Glutamatergic neuron (in vitro differentiated cells): ENCODE results near the gene RRP15. TPM values are rescaled to one million over a fixed set of nuclear protein-coding genes. Genes with fewer than 3 reads are reported as not detected.

Experiments
- DNase-seq: peaks from one replicate; pipeline ENCODE4 v3.0.0; 2022
- H3K27ac Mint-ChIP-seq: one replicate; pipeline ENCODE4 v1.8.0; 2020; ENCODE audit warnings: mild to moderate bottlenecking, mixed read lengths, inconsistent platforms; ENCODE audit not compliant: unreplicated experiment
- H3K27me3 Mint-ChIP-seq: one replicate; pipeline ENCODE4 v1.8.0; 2020; ENCODE audit warnings: mild to moderate bottlenecking, moderate library complexity, mixed read lengths, inconsistent platforms; ENCODE audit not compliant: unreplicated experiment
- H3K36me3 Mint-ChIP-seq: one replicate; pipeline ENCODE4 v1.8.0; 2020; ENCODE audit warnings: mild to moderate bottlenecking, mixed read lengths, inconsistent platforms; ENCODE audit not compliant: unreplicated experiment
- H3K4me1 Mint-ChIP-seq: one replicate; pipeline ENCODE4 v1.8.0; 2020; ENCODE audit warnings: mild to moderate bottlenecking, low read depth, mixed read lengths, inconsistent platforms; ENCODE audit not compliant: unreplicated experiment
- H3K4me3 Mint-ChIP-seq: one replicate; pipeline ENCODE4 v1.8.0; 2020; ENCODE audit warnings: mild to moderate bottlenecking, mixed read lengths, inconsistent platforms; ENCODE audit not compliant: unreplicated experiment
- H3K9me3 Mint-ChIP-seq: one replicate; pipeline ENCODE4 v1.8.0; 2020; ENCODE audit warnings: mild to moderate bottlenecking, moderate library complexity, mixed read lengths, inconsistent platforms; ENCODE audit not compliant: unreplicated experiment
- total RNA-seq: library from RNA; stranded (reverse); fragmentation: NEBNext Ultra II Directional; extraction: Animal tissue kit (Norgen Biotek cat#: 25700); gene quantifications from one replicate; pipeline ENCODE4 v1.2.1, GENCODE V29; 2021; ENCODE audit not compliant: unreplicated experiment
- TF ChIP-seq, protein P1 (sequence below): fragments of 200-600 bp; sonication (generic); IDR thresholded peaks from one replicate; pipeline ENCODE4 v1.5.0; 2021; ENCODE audit not compliant: partially characterized antibody, unreplicated experiment

Gene RRP15
- total RNA-seq, 1 donor from 2014 or later = 18.0 TPM

- Mint-ChIP-seq H3K27me3 (peaks cover 6% of the 10 kb centered on the region), H3K4me3 (no peak overlapping the region), H3K36me3 (peaks cover 4% of the 10 kb centered on the region), H3K9me3 (peaks cover 6% of the 10 kb centered on the region), H3K4me1 (peaks cover 12% of the 10 kb centered on the region), H3K27ac (no peak overlapping the region)
- DNase-seq = no peak
- TF ChIP-seq, protein P1, sequence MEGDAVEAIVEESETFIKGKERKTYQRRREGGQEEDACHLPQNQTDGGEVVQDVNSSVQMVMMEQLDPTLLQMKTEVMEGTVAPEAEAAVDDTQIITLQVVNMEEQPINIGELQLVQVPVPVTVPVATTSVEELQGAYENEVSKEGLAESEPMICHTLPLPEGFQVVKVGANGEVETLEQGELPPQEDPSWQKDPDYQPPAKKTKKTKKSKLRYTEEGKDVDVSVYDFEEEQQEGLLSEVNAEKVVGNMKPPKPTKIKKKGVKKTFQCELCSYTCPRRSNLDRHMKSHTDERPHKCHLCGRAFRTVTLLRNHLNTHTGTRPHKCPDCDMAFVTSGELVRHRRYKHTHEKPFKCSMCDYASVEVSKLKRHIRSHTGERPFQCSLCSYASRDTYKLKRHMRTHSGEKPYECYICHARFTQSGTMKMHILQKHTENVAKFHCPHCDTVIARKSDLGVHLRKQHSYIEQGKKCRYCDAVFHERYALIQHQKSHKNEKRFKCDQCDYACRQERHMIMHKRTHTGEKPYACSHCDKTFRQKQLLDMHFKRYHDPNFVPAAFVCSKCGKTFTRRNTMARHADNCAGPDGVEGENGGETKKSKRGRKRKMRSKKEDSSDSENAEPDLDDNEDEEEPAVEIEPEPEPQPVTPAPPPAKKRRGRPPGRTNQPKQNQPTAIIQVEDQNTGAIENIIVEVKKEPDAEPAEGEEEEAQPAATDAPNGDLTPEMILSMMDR = no peak
Observed at GRCh38 chr1:218366322-218367052, 81.4 kb downstream of the RRP15 start.

- TF ChIP-seq, protein P1 = no peak
- H3K9me3 Mint-ChIP-seq = peaks cover under 1% of the 10 kb centered on the region
- H3K27me3 Mint-ChIP-seq = no peaks in the 10 kb centered on the region
- no peak overlapping the region for H3K4me3 Mint-ChIP-seq
- DNase-seq = no peak
- H3K36me3 Mint-ChIP-seq = no peaks in the 10 kb centered on the region
- H3K27ac Mint-ChIP-seq = no peak overlapping the region
- H3K4me1 Mint-ChIP-seq = peaks cover 12% of the 10 kb centered on the region
Observed at GRCh38 chr1:218367118-218367517, 82.0 kb downstream of the RRP15 start.

DNA sequence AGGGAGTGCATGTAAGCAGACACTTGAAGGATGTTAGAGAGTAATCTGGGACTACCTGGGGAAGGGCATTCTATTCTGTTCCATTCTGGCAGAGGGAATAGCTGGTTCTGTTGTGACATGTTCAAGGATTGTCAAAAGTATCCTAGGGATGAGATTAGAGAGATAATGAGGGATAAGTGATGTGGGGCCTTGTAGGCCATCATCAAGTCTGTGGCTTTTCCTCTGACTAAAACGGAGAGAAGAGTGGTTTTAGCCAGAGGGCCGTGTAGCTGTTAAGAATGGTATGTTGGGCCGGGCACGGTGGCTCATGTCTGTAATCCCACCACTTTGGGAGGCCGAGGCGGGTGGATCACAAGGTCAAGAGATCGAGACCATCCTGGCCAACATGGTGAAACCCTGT is 83.6 kb downstream of the RRP15 start:
- no peaks in the 10 kb centered on the region for H3K36me3 Mint-ChIP-seq
- H3K4me1 Mint-ChIP-seq = peaks cover 10% of the 10 kb centered on the region
- H3K4me3 Mint-ChIP-seq = no peak overlapping the region
- no peaks in the 10 kb centered on the region for H3K27me3 Mint-ChIP-seq
- no peak overlapping the region for H3K27ac Mint-ChIP-seq
- TF ChIP-seq, protein P1 = no peak
- H3K9me3 Mint-ChIP-seq = peaks cover 3% of the 10 kb centered on the region
- DNase-seq = no peak

GRCh38 chr1:218369688-218370511 is 84.8 kb downstream of the RRP15 start:
- DNase-seq = no peak
- H3K27me3 Mint-ChIP-seq = no peaks in the 10 kb centered on the region
- no peak overlapping the region for H3K4me3 Mint-ChIP-seq
- H3K27ac Mint-ChIP-seq = no peak overlapping the region
- no peaks in the 10 kb centered on the region for H3K36me3 Mint-ChIP-seq
- H3K9me3 Mint-ChIP-seq = peaks cover 3% of the 10 kb centered on the region
- TF ChIP-seq, protein P1 = no peak
- H3K4me1 Mint-ChIP-seq = peaks cover 16% of the 10 kb centered on the region
